Putamen (tissue), 1 donor: ENCODE results near the gene AK1.
"Not testable (repeated sequence)": the region's sequence is repeated elsewhere in the genome, so short reads cannot be mapped to it uniquely, and the experiment has no call there.

ENCODE experiments used
- DNase-seq: peaks from one replicate; pipeline ENCODE4 v3.0.0-alpha.2; 2016; ENCODE audit warnings: low spot score

Gene AK1

DNA sequence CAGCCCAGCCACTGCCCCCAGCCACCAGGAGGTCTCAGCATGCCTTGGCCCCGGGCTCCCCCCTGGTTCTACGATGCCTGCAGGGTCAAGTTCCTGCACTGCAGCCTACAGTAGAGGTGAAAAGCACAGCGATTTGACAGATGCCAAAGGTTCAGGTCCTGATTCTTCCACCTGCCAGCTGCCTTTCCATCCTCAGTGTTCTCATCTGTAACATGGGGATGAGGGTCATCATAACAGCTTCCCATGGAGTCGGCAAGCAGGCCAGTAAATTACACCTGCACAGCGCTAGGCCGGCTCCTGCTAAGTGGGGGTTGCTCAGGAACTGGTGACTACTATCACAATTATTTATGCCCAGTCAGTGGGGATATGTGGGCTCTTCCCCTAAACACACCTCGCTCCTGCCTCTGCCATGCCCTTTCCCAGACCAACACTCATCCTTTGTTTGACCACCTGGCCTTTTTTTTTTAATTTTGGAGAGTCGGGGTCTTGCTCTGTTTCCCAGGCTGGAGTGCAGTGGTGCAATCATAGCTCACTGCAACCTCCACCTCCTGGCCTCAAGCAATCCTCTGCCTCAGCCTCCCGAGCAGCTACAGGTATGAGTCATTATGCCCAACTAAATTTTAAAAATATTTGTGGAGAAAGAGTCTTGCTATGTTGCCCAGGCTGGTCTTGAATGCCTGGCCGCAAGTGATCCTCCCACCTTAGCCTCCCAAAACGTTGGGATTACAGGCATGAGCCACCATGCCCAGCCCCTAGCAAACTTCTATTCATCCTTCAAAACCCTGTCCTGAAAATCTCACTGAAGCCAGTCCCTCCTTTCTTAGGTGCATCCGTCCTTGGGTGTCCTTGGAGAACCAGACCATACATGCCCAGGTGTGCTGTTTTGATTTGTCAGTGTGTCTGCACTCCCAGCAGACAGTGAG is 29.4 kb downstream of the AK1 start:
- no peak for DNase-seq

DNA sequence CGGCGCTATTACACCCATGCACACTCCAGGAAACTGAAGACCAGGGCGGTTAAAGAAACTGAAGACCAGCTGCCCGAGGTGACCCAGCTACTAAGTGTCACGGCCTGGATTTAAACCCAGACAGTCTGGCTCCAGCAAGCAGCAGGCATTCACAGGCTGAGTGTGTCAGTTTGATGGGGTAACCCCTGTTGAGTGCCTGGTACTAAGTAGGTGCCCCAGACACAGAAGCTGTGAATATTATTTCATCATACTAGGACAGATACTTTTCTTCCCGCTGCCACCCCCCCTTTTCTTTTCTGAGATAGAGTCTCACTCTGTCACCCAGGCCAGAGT is 30.3 kb downstream of the AK1 start:
- no peak for DNase-seq

DNA sequence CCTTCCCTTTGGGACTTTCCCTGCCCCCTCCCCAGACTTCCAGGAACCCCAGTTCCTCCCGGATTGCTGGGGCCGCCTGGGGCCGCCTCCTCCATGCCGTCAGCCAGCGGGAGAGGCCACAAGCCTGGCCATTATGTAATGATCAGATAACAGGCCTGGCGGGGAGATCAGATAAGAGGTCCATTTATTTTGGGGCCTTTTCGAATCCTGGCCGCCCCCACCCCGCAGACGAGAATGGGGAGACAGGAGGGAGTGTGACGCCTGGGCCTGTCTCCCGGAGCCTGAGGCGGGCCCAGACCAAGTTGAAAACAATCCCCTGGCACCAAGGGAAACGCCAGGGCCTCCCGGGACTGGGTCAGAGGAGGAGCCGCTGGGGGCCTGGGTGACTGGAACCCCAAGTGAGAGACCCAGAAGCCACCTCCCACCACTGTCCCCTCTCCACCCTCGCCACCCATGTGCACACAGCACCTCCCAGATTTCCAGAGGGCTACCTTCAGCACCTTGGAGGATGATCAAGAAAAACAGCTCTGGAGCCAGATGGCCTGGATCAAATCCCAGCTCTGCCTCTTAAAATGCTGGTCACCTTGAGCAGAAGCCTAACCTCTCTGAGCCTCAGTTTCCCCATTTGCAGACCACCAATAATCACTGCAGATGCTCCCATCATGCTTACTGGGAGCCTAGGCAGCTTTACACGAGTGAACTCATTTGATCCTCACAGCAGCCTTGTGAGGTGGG is 30.9 kb downstream of the AK1 start:
- DNase-seq = no peak

DNA sequence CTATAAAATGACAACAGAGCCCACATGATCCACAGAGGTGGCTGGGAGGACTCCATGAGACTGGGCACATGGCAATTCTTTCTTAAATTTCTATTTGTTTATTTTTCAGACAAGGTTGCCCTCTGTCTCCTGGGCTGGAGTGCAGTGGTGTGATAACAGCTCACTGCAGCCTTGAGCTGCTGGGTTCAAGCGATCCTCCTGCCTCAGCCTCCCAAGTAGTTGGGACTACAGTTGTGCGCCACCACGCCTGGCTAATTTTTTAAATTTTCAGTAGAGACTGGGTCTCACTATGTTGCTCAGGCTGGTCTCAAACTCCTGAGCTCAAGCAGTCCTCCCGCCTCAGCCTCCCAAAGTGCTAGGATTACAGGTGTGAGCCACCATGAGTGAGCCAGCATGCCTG is 31.9 kb downstream of the AK1 start:
- not testable (repeated sequence) for DNase-seq

DNA sequence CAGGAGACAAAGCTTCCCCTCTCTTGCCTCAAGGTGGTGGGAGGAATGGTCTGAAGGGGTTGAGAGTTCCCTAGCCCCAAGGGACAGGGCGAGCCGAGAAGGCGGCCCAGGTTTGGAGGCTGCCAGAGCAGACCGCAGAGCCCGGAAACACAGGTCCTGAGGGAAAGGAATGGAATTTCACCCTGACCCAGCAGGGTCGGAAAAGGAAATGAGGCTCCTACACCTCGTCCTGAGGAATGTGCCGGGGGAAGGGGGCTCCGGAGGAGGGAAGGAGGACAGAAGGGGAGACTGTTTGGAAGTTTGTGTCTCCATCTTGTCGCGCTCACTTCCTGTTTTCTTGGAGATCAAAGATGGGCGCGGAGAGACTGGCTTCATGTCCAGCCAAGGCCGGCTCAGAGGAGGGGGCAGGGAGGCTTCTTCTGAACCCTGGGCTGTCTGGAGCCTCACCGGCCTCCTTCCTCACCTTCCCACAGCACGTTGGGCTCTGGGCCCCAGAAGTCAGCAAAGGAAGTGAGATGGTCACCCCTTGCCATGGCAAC is 32.6 kb downstream of the AK1 start:
- DNase-seq = no peak

DNA sequence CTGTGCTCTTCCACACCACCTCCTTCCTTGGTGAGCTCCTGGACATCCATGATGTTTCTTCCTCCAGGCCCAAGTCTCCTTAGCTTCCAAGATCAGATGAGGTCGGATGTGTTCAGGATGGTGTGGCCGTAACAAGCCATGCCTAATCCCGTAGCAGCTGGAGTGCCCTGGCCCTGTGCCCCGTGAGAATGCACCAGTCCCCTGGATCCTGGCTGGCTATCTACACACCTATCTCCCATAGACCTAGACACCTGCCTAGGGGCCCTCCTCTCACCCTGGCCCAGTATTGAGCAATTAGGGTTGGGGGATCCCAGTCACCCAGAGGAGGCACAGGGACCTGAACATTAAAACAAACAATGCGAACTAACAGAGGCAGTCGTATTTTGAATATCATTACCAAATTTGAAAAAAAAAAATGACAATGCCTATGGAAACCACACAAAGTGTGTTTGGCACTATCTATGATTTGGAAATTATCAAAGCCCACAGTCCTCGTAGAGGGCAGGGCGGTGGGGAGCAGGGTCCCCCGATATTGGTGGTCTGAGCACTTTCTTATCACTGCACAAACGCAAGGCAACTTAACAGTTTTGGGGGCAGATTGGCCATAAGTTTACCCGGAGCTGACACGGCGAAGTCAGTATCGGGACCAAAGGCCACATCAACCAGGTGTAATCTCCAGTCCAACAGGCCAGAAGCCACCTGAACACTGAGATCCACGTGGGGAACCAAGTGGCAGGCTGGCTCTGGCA is 36.2 kb downstream of the AK1 start:
- no peak for DNase-seq

DNA sequence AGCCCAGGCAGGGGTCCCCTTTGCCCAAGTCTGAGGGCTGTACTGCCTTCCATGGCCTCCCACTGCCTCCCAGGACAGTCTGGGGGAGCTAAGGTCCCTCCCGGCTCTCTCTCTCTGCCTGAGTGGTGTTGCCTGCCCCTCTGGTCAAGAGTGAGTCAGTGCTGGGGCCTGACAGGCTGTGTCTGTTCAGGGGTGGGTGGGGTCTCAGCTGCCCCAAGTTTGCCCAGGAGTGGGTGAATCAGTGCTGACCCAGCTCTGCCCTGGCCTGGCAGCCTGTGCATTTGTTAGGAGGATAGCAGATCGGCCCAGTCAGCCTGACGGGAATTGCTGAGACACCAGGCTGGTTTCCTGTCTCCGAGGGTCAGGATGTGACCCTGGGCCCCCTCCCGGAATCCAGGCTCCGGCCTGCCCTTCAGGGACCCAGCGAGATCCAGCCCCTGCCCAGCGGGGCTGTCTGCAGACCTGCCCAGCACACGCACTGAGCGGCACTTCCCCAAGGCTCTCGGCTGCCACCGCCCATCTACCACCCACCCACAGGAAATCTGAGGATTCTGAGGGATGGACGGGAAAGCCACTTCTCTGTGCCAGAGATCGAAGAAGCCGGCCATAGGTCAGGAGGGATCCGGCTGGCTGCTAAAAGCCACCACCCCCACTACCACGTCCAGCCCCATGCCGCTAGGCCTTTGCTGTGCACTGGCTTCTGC is 38.9 kb downstream of the AK1 start:
- DNase-seq = no peak

DNA sequence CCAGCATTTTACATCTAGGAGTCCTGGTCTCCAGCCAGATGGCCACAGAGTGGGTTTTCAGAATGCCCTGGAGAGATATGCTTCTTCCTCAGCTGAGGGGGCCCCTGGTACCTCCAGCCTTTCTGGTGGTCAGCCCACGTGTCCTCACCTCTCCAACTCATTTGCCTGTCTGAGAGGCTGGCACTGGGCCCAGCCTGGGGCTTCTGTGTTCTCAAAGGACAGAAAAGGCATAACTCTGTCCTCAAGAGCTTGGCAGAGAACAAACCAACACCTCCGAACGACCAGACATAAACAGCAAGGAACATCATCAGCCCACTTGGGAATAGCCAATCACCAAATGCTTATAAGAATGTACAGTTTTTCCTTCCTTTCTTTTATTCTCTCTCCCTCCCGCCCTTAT is 40.1 kb downstream of the AK1 start:
- no peak for DNase-seq

DNA sequence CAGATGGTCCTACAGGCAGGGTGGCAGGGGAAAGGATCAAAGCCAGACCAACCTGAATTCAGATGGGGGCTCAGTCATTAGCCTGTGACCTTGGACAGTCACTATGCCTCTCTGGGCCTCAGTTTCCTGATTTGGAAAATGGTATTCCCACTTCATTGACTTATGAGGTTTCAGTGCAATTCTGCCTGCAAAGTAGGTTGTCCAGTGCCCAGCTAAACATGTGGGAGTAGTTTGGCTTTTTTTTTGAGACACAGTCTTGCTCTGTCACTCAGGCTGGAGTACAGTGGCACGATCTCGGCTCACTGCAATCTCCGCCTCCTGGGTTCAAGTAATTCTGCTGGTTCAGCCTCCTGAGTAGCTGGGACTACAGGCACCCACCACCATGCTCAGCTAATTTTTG is 40.9 kb downstream of the AK1 start:
- not testable (repeated sequence) for DNase-seq

DNA sequence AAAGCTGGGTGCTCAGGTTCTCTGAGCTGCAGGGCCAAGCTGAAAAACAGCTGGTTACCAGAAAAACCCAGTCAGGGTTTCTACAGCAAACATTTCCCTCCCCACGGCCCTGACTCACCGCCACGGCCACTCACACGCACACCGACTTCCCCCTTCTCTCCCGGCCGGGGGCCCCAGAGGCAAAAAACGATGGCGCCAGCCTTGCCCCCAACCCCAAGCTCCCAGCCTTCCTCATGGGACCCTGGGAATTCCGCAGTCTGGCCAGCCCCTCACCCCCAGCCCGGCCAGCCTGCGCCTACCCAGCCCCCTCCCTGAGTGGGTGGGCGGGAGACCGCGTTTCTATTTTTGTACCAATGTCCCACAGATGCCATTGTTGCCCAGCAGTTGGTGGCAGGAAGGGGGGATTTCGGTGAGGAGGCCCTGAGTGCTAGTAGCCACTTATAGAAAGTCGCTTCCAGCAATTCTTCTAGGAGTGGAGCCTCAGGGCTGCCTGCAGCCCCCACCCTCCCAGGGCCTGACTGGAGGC is 41.4 kb downstream of the AK1 start:
- DNase-seq = no peak

DNA sequence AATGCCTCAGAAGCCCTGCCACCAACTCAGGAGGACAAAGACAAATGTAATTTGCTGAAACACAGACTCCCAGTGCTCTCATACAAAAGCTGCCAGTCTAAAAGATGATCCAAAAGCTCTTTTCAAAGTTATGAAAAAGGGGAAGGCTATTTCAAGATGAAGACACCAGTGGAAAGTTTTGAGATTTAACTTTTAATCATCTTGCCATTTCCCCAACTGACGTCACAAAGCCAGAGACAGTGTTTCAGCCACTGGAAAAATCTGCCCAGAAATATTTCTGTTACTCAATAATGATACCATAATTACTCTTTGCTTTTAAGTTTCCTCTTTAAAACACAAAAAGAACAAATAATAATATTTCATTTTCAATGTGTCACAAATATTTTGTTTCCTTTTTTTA is 43.9 kb downstream of the AK1 start:
- no peak for DNase-seq

DNA sequence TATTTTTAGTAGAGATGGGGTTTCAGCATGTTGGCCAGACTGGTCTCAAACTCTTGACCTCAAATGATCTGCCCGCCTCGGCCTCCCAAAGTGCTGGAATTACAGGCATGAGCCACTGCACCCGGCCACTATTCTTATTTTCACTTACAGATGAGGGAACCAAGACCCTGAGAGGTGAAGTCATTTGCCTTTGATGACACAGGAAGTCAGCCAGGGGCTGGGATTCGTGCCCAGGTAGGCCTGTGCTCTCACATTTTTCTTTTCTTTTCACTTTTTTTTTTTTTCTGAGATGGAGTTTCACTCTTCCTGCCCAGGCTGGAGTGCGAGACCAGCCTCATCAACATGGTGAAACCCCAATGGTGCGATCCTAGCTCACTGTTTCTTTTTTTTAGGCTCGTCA is 45.2 kb downstream of the AK1 start:
- no peak for DNase-seq

DNA sequence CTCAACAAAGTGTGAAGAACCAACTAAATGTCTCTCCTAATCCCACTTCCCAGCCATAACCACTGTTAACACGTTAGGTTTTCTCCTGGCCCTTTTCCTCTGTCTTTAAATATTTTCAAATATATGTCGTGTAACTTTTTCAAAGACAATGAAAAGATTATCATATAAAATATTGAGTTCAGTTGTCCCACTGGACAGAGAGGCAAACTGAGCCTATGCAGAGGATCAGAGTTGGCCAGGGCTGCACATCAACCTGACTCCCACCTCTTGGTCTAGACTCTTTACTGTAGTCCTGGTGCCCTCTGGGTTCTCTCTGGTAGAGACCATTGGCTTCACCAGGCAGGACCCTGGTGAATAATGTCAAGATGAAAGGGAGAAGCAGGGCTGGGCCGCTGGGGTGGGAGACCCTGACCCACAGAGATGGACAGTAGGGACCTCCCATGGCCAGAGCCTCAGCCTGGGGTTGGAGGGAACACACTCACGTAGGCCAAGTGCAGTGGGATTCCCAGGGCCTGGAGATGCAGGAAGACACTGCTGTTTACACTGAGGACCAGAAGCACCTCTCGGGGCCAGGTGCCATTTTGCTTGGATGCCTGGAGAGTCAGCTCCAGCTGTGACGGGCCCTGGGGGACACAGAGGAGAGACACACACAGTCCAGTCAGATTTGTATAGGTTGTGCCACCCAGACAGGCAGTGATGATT is 48.1 kb downstream of the AK1 start:
- DNase-seq = no peak

DNA sequence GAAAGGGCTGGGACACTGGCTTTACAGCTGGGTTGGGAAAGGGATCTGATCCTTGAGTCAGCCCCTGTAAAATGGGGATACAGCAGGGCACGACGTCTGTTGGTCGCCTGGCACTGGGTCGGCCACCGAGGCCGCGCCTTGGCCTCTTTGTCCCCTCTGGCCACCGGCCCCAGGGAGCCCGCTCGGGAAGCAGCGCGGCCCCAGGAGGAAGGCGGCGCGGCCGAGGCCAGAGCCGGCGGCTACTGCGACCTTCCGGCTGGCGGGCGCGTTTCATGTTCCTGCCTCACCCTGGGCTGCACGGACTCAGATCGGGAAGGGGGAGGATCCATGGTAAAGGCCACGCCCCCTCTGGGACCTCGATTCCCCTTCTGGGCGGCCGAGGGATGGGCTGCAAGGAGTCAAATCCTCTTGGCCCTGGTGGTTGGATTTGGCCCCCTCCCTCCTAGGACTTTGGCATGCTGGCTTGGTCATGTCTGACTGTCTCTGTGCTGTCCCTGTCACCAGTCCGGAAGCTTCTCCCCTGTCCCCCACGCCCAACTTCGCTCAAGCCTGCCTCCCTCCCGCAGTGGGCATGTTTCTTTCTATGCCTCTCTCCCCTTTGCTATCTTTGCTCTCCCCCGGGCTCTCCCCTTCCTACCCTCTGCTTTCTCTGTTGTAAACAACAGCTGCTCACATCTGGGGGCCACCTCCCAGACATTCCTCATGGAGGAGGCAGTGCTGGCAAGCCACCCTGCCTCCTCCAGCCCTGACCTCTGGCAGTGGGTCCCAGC is 49.0 kb downstream of the AK1 start:
- peak; percentile 29 for DNase-seq

DNA sequence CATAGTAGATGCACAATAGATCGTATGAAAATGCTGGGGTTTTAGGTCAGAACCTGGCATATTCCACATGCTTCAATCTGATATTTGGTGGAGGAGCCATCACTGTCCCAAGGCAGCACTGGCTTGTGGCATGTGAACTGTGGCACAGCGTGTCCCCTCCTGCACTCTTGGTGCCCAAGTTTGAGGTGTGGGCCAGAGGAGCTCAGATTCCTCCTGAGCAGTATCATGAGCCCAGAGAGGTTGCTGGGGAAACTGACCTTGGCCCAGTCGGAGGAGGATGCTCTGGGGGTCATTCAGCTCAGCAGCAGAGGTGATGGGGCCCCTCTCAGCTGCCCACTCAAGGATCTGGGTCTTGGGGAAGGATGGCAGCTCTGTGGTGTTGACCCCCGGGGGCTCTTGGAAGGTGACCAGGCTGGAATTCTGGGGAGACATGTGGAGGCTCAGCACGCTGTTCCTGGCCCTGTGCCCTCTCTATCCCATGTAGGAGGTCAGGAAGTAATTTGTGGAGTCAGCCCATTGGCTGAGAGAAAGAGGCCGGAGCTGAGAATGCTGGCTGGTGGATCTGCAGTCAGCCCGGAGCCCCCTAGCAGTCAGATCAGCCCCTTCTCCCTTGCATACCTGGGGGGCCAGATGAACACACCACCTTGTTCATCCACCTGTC is 51.1 kb downstream of the AK1 start:
- no peak for DNase-seq

DNA sequence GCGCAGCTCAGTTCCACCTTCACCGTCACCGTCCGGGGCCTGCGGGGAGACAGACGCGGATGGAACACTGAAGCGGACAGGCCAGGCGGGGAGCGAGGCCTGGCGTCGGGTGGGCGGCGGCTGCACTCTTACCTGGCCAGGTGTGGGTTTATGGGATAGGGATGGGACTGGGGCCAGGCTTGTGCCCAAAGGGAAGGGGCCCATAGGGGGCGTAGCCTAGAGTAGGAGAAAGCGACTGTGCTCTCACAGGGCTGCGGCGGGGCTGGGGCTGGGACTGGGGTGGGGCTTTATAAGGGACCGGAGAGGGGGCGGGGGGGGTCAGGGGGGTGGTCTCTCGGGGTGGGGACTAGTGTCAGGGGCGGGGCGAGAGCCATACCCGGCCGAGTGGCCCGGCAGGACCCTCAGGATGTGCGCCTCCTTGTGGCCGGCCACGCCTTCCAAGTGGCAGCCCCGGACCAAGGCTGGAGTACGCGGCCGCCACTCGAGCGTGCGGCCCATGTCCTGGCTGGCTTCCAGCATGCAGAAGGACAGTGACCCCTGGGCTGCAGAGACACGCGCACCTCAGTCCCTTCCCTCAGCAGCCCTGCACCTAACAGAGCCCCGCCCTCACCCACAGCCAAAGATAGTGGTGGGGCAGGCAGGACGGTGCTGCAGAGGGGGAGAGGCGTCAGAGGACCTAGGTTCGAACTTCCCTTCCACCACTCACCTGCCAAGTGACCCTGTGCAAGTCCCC is 52.0 kb downstream of the AK1 start:
- DNase-seq = no peak

DNA sequence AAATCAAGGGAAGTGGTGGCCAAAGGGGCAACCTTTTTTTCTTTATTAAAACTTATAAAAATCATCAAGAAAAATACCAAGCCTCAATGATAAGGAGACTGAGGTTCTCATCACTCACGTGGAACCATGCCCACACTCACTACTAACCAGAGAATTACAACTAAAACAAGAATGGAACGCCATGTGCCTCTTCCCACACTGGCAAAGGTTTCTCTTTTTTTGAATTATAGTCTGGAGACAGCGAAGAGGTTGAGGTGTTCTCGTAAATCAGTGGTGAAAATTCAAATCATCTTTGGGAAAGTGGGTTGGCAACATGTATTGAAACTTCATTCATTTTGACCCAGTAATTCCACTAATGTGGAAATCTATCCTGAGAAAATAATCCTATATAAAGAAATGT is 55.4 kb downstream of the AK1 start:
- DNase-seq = peak; percentile 53

DNA sequence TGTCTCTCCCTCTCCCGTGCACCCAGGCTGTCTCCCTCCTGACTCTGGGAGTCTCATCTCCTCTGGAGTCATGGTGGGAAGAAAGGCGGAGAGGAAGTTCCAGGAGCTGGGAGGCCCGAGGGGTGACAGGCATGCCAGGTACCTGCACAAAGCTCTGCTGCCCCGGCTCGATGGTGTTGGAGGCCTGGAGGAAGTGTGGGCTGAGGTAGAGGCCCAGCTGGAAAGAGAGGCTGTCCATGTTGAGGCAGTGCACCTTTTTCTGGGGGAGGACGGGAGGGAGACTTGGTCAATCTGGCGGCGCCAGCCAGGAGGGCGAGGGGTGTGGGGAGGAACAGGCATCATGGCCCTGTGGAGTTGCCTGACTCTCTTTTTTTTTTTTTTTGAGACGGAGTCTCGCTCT is 58.9 kb downstream of the AK1 start:
- no peak for DNase-seq

DNA sequence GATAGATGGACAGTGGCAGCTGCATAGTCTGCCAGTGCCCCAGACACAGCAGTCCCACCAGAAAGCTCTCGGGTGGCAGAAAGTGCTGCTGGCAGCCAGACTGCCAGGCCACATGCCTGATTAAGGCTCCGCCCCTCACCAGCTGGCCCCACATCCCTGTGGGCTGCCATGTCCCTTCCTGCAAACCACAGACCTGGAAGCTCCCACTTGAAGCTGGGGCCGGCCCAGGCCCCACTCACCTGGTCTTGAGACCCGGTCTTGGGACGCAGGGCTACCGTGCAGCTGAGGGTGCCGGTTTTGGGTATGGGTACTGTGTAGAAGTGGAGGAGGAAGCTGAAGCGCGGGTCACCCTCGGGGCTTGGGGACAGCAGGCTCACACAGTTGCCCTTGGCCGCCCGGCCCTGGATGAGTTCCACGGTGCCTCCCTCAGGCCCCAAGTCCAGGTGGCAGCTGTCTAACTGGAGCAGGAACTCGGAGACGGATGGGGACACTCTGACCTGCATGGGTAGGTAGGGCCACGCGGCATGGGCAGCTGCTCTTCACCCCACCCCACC is 59.5 kb downstream of the AK1 start:
- DNase-seq = no peak
